Measurements from ENCODE around the gene FERMT1. TPM values are rescaled to one million over a fixed set of nuclear protein-coding genes. Genes with fewer than 3 reads are reported as not detected.
"Not testable (repeated sequence)": the region's sequence is repeated elsewhere in the genome, so short reads cannot be mapped to it uniquely, and the experiment has no call there.

The FERMT1 gene
- total and polyA plus RNA-seq, 5 experiments from 2014 or later, result not detected

GRCh38 chr20:6057139-6057538 lies 65.7 kb downstream of the FERMT1 start:
- Mint-ChIP-seq H3K27ac (no peak overlapping the region), H3K9me3 (no peaks in the 10 kb centered on the region), H3K27me3 (peaks cover 10 to 60% (median 26%) of the 10 kb centered on the region in 5 donors), H3K4me3 (no peak overlapping the region), H3K36me3 (peaks cover 0 to 3% (median 0%) of the 10 kb centered on the region in 3 donors), H3K4me1 (peaks cover 3 to 17% (median 6%) of the 10 kb centered on the region in 4 donors)
- DNase-seq, result no peak
- ATAC-seq, result no peak
- POLR2A ChIA-PET, result interaction anchor here (0.6 kb wide), 1 partner anchor 60 kb away, joined by 7 read pairs; no protein-coding TSS in a partner anchor

- POLR2A ChIA-PET, result no interaction called here
- Mint-ChIP-seq H3K36me3 (peaks cover 0 to 3% (median 0%) of the 10 kb centered on the region in 3 donors), H3K27ac (no peak overlapping the region), H3K27me3 (peaks cover 10 to 60% (median 28%) of the 10 kb centered on the region in 5 donors), H3K9me3 (no peaks in the 10 kb centered on the region), H3K4me3 (no peak overlapping the region), H3K4me1 (peaks cover 3 to 17% (median 8%) of the 10 kb centered on the region in 4 donors)
- DNase-seq (no peak), ATAC-seq (no peak)
Observed at GRCh38 chr20:6055981-6056569, 66.8 kb downstream of the FERMT1 start.

DNA sequence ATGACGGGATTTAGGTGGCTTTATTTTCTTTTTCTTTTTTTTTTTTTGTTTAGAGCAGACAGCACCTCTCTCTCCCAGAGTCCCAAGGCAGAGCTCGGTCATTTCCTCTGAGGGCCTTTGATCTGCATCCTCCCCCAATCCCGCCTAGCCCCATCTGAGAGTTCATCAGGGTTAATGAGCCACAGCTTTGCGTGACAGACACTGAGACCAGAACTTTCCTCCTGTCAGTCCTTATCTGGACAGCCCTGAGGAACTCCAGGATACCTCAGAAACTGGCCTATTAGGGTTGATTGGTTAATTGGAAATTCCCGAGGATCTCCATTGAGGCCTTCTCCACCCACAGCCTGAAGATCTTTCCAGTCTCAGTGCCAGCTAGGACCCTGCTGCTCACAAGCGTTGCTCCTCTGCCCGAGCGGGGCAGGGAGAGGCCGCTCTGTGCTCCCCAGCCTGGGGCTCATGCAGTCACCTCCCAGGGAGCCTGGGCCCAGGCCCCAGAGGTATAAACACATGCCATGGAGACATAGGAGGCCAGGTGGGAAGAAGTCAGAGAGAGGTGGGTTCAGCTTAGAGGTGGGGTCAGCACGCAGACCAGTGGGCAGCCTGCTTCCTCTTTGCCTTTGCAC lies 67.6 kb downstream of the FERMT1 start:
- no peak overlapping the region for H3K4me3 Mint-ChIP-seq
- H3K36me3 Mint-ChIP-seq, result peaks cover 0 to 3% (median 0%) of the 10 kb centered on the region in 3 donors
- no peaks in the 10 kb centered on the region for H3K9me3 Mint-ChIP-seq
- ATAC-seq, result no peak
- H3K27me3 Mint-ChIP-seq, result peaks cover 13 to 68% (median 35%) of the 10 kb centered on the region in 5 donors
- peaks cover 3 to 17% (median 8%) of the 10 kb centered on the region in 4 donors for H3K4me1 Mint-ChIP-seq
- no peak for DNase-seq
- no peak overlapping the region for H3K27ac Mint-ChIP-seq
- POLR2A ChIA-PET, result no interaction called here

GRCh38 chr20:6054689-6055051 lies 68.2 kb downstream of the FERMT1 start:
- Mint-ChIP-seq H3K4me1 (peaks cover 3 to 17% (median 9%) of the 10 kb centered on the region in 4 donors), H3K27me3 (peaks cover 13 to 70% (median 37%) of the 10 kb centered on the region in 5 donors)
- H3K27ac Mint-ChIP-seq, POLR2A ChIA-PET, DNase-seq, H3K36me3 Mint-ChIP-seq, H3K9me3 Mint-ChIP-seq, H3K4me3 Mint-ChIP-seq, ATAC-seq: not testable (repeated sequence)

- no peak for DNase-seq
- Mint-ChIP-seq H3K27me3 (peaks cover 13 to 67% (median 37%) of the 10 kb centered on the region in 5 donors), H3K27ac (no peak within 1 kb of the TSS)
Observed at GRCh38 chr20:6053776-6054688, 68.8 kb downstream of the FERMT1 start, which contains the start of gene LRRN4. TSS of gene LRRN4 (minus strand) at chr20:6054060. CDS start at chr20:6052799, 1,261 bp downstream.

GRCh38 chr20:6053064-6053775 lies 69.6 kb downstream of the FERMT1 start:
- Mint-ChIP-seq H3K36me3 (peaks cover 0 to 3% (median 0%) of the 10 kb centered on the region in 3 donors), H3K4me1 (peaks cover 3 to 16% (median 9%) of the 10 kb centered on the region in 4 donors), H3K27ac (no peak overlapping the region), H3K9me3 (no peaks in the 10 kb centered on the region), H3K4me3 (peak overlapping the region in 6 of 10 donors; percentile 33 to 70 (median 58)), H3K27me3 (peaks cover 13 to 59% (median 35%) of the 10 kb centered on the region in 5 donors)
- ATAC-seq (no peak), DNase-seq (no peak)
- POLR2A ChIA-PET, result no interaction called here

More at GRCh38 chr20:6053776-6054688, 68.8 kb downstream of the FERMT1 start, which contains the start of gene LRRN4:
- H3K4me3 Mint-ChIP-seq, result peak within 1 kb of the TSS in 6 of 10 donors; percentile 33 to 70 (median 58)
- H3K36me3 Mint-ChIP-seq, result peaks cover 0 to 3% (median 0%) of the 10 kb centered on the region in 3 donors
- POLR2A ChIA-PET, result no interaction called here
- H3K4me1 Mint-ChIP-seq, result peaks cover 3 to 17% (median 9%) of the 10 kb centered on the region in 4 donors
- H3K9me3 Mint-ChIP-seq, result no peaks in the 10 kb centered on the region
- no peak for ATAC-seq

- peak overlapping the region in 1 of 10 donors; percentile 52 for H3K4me3 Mint-ChIP-seq
- no peak for ATAC-seq
- peaks cover 3 to 9% (median 8%) of the 10 kb centered on the region in 4 donors for H3K4me1 Mint-ChIP-seq
- H3K27ac Mint-ChIP-seq, result no peak overlapping the region
- peaks cover 0 to 3% (median 0%) of the 10 kb centered on the region in 3 donors for H3K36me3 Mint-ChIP-seq
- H3K9me3 Mint-ChIP-seq, result no peaks in the 10 kb centered on the region
- POLR2A ChIA-PET, result no interaction called here
- peaks cover 13 to 48% (median 27%) of the 10 kb centered on the region in 5 donors for H3K27me3 Mint-ChIP-seq
- DNase-seq, result no peak
Observed at GRCh38 chr20:6051505-6051904, 71.3 kb downstream of the FERMT1 start.

DNA sequence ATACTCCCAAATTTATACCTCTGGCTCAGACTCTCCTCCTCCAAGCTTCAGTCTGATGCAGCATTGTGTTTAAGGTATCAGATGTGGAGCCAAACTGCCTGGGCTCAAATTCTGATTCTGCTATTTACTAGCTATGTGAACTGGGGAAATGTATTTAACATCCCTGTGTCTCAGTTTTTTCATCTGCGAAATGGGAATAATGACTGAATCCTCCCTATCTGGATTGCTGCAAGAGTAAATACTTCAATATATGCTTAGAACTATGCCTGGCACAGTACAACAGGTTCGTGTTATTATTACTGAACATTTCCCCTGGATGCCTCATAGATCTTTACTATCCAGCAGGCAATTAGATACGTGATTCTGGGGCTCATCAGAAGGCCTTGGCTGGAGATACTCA lies 74.4 kb downstream of the FERMT1 start:
- DNase-seq (no peak), ATAC-seq (no peak)
- peaks cover 3 to 9% (median 8%) of the 10 kb centered on the region in 4 donors for H3K4me1 Mint-ChIP-seq
- H3K9me3 Mint-ChIP-seq, result no peaks in the 10 kb centered on the region
- peaks cover 9 to 25% (median 16%) of the 10 kb centered on the region in 5 donors for H3K27me3 Mint-ChIP-seq
- POLR2A ChIA-PET, result no interaction called here
- peaks cover 0 to 3% (median 0%) of the 10 kb centered on the region in 3 donors for H3K36me3 Mint-ChIP-seq
- no peak overlapping the region for H3K27ac Mint-ChIP-seq
- H3K4me3 Mint-ChIP-seq, result no peak overlapping the region

GRCh38 chr20:6046432-6046831 lies 76.4 kb downstream of the FERMT1 start:
- Mint-ChIP-seq H3K27me3 (peaks cover 3 to 10% (median 9%) of the 10 kb centered on the region in 5 donors), H3K4me3 (no peak overlapping the region), H3K4me1 (peaks cover 0 to 3% (median 0%) of the 10 kb centered on the region in 4 donors), H3K36me3 (peaks cover 0 to 3% (median 2%) of the 10 kb centered on the region in 3 donors), H3K27ac (no peak overlapping the region), H3K9me3 (no peaks in the 10 kb centered on the region)
- POLR2A ChIA-PET, result no interaction called here
- ATAC-seq (no peak), DNase-seq (no peak)

DNA sequence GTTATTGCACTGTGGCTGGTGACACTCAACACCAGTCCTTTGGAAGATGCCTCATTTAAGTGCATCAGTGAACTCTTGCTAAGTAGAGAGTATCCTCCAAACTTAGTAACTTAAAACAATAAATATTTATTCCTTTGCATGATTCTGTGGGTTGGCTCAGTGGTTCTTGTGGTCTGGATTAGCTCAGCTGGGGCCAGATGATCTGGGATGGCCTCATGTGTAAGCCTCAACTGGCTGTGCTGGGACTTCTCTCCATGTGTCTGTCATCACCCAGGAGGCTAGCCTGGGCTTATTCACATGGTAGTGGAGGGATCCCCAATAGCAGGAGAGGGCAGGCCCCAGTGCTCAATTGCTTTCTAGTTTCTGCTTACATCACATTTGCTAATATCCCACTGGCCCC lies 77.3 kb downstream of the FERMT1 start:
- H3K4me3 Mint-ChIP-seq, result no peak overlapping the region
- DNase-seq (no peak), ATAC-seq (no peak)
- POLR2A ChIA-PET, result no interaction called here
- H3K4me1 Mint-ChIP-seq, result peaks cover 0 to 3% (median 0%) of the 10 kb centered on the region in 4 donors
- H3K9me3 Mint-ChIP-seq, result no peaks in the 10 kb centered on the region
- peaks cover 2 to 8% (median 6%) of the 10 kb centered on the region in 3 donors for H3K36me3 Mint-ChIP-seq
- no peak overlapping the region for H3K27ac Mint-ChIP-seq
- H3K27me3 Mint-ChIP-seq, result peaks cover 0 to 6% (median 4%) of the 10 kb centered on the region in 5 donors

- POLR2A ChIA-PET, result no interaction called here
- Mint-ChIP-seq H3K4me1 (no peaks in the 10 kb centered on the region), H3K9me3 (no peaks in the 10 kb centered on the region), H3K27me3 (no peaks in the 10 kb centered on the region), H3K36me3 (peaks cover 8 to 22% (median 14%) of the 10 kb centered on the region in 3 donors), H3K27ac (no peak overlapping the region), H3K4me3 (no peak overlapping the region)
- ATAC-seq (no peak), DNase-seq (no peak)
Observed at GRCh38 chr20:6044115-6044514, 78.7 kb downstream of the FERMT1 start.

DNA sequence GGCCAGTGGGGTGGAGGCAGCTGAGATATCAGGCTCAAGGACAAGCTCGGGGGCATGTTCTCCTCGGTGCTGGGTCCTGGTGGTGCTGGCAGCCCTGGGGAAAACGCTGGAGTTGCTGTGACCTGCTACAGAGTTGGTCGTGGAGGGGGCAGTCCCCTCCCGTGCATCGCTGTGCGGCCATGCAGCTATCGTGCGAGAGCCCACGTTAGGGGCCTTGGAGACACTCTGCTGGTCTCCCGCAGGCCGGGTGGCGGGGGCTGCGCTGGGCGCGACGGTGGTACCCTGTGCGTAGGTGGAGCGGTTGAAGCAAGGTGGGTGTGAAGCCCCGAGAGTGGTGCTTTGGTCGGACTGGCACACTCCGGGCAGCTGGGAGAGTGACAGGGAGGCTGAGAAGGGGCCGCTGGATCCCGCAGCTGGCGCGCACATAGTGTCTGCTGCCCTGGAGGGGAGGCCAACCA lies 81.0 kb downstream of the FERMT1 start:
- Mint-ChIP-seq H3K4me3 (no peak overlapping the region), H3K27ac (peak overlapping the region in 1 of 10 donors; percentile 24), H3K36me3 (peaks cover 8 to 44% (median 14%) of the 10 kb centered on the region in 3 donors), H3K4me1 (no peaks in the 10 kb centered on the region), H3K9me3 (no peaks in the 10 kb centered on the region), H3K27me3 (no peaks in the 10 kb centered on the region)
- ATAC-seq (no peak), DNase-seq (no peak)
- POLR2A ChIA-PET, result no interaction called here

Data from naive thymus-derived CD8-positive, alpha-beta T cell (primary cell).